ENCODE measurements around the gene ADAMTS12.

ADAMTS12 gene

DNA sequence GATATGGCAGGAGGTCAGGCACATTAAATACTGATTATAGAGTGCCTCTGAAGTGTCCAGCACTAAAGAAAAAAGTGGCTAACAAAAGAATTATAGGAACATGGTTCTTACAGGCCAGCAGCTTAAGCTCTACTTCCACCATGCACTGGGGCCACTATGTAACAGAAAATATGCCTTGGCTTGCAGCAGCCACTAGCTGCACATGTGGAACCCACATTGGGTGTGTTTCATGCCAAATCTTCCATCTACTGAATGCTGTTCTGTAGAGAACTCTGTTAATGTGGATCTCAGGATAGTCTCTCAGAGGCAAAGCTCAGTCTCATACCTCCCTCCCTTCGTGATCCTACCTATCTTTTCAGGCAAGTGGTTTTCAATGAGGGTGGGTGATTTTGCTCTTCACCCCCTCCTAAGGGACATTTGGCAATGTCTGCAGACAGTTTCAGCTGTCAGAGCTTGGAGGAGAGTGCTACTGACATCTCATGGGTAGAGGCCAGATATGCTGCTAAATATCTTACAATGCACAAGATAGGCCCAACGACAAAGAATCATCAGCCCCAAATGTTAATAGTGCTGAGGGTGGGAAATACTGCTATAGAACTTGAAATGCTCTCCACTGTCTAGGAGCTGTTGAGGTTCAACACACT is 232.1 kb downstream of the ADAMTS12 start:
- DNase-seq (ENCODE audit: extremely low read depth in 1 of 2, low read depth in 1 of 2): no peak

- DNase-seq (ENCODE audit: extremely low read depth in 1 of 2, low read depth in 1 of 2): no peak
These were observed 233.9 kb downstream of the ADAMTS12 start for GRCh38 chr5:33657804-33658440.

- DNase-seq (ENCODE audit: extremely low read depth in 1 of 2, low read depth in 1 of 2): no peak
These were observed 234.6 kb downstream of the ADAMTS12 start for GRCh38 chr5:33657176-33657575.

DNA sequence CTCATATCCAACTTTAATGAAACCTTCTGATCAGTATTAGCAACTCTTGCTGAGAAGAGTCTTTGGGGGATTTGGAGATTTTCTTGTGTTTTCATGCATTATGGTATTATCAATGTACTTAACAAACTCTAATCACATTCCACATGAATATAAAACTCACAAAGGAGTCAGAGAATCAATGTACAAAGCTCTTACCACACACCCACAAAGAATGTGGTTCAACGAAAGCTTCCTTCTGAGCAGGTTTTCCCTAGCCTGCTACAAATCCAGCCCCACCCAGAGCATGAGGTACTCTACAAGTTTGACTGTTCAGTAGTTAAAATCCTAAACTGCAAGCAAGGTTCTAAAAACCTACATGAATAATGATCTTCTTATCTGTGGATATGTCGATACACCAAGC is 240.9 kb downstream of the ADAMTS12 start:
- DNase-seq (ENCODE audit: extremely low read depth in 1 of 2, low read depth in 1 of 2): no peak

DNA sequence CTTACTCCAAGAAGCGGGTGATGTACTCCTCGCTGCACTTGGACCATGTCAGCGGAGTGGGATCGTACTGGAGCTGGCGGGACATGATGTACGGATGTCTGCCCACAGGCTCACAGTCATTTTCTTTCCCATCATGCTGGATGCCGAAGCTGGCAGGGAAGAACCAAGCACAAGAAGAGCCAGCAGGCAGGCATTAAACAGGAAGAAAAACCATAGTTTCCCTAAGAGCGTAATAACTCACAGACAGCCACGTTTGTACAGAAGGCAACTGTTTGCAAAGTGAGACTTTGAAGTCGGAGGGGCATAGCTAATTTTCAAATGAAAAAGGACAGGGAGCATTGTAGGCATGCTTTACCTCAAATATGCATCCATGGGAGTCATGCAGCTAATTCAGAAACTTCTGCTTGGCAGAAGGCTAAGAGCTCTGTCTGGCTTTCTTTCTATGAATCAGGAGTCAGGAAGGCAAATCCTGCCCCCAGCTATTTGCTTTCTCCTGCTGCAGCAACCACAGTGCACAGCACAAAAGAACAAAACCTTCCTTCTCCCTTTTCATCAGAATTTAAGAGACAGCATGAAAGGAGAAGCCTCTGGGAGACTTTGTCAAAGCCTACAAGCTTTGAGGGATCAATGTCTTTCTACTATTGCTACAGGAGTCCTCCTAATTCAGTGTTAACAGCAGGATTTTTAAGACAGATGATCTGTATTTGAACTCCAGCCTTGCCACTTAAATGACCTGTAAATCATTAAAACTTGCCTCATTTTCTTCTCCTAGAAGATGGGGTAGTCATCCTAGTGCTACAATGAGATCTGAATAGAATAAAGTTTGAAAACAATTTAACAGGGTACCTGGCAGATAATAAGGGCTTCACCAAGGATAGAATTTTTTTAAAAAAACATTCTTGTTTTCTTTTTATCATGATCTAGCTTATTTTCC is 242.0 kb downstream of the ADAMTS12 start:
- no peak for DNase-seq (ENCODE audit: extremely low read depth in 1 of 2, low read depth in 1 of 2)

GRCh38 chr5:33641744-33642505 is 249.9 kb downstream of the ADAMTS12 start:
- DNase-seq (ENCODE audit: extremely low read depth in 1 of 2, low read depth in 1 of 2): no peak

DNA sequence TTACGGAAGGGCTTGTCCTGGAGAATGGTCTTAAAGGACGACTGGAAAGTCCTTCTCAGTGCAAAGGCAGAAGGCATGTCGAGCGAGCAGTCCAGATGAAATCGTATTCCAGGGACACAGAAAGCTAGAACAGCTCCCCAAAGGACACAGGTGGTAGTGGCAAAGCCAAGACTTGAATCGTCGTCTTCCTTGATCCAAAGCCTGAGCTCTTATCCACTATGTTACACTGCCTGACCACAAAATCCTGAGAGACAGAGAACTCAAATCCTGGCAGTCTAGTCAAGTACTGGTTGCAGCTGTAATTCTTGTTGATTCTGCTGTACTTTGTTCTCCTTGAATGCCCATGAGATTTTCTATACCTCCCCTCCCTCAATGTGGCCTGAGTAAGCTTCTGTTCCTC is 252.3 kb downstream of the ADAMTS12 start:
- no peak for DNase-seq (ENCODE audit: extremely low read depth in 1 of 2, low read depth in 1 of 2)

GRCh38 chr5:33637011-33637410 is 254.8 kb downstream of the ADAMTS12 start:
- no peak for DNase-seq (ENCODE audit: extremely low read depth in 1 of 2, low read depth in 1 of 2)

DNA sequence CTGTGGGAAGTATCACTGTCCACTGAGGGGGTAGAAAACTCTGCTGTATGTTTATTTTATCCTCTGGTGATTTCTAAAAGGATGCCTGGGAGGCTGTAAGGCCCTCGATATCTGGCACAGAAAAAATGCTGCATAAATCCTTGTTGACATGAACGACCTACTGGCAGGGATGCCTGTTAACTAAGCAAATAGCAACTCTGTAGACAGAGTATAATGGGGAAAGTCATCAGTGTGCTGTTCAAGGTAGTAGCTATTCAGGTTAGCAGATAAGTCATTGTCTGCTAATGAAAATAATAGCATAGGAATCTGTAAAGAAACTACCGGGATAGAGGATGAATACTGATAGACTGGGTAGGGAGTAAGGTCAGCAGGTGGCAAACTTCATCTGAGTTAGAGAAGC is 256.2 kb downstream of the ADAMTS12 start:
- no peak for DNase-seq (ENCODE audit: extremely low read depth in 1 of 2, low read depth in 1 of 2)

GRCh38 chr5:33633699-33634098 is 258.1 kb downstream of the ADAMTS12 start:
- no peak for DNase-seq (ENCODE audit: extremely low read depth in 1 of 2, low read depth in 1 of 2)

DNA sequence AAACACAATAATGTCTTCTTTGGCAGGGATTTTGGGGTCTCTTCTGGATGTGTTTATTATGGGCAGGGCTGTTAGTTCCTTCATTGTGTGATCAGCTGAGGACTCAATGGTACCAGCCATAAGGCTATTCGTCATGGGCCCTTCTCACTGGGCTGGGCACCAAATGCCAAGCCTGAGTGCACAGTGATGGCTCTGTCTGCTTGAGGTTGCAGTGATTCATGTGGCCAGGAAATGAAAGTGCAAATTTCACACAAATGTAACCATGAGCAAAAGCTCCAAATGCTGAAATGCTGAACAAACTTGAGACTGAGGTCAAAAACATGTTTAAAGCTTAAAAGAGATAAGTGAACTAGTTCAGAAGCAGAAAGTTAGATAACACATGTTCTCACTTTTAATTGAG is 260.0 kb downstream of the ADAMTS12 start:
- no peak for DNase-seq (ENCODE audit: extremely low read depth in 1 of 2, low read depth in 1 of 2)

DNA sequence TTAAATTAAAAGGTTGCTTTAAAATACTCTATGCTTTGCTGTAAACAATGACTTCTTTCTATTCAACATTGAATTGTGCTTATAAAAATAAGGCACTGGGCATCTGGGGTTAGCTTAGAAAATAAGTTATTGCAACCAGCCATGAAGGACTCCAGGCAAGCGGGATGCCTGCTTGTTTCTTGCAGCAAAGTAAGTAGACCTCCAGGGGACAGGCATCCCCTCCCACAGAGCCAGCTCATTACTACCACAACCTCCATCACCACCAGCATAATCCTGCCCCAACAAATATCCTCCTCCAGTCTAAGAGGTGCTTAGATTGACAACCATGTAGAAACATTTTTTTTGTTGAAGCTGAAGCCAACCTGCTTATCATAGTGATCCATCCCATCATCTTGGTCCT is 260.7 kb downstream of the ADAMTS12 start:
- no peak for DNase-seq (ENCODE audit: extremely low read depth in 1 of 2, low read depth in 1 of 2)

DNA sequence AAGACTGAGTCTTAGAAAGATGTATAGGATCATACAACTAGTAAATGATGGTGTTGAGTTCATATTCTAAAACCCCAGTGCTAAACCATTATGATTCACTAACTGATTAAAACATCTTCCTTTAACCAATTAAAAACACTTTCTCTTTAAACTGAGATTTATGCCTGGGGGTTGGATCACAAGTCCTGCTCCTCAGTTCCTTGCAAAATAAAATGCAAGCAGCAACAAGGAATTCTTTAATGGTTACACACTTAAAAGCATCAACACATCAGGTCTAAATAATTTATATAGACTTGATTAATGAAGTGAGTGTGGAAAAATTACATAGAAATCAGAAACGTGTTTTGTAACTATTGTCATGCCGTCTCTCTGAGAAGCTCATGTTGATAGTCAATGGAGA is 261.8 kb downstream of the ADAMTS12 start:
- no peak for DNase-seq (ENCODE audit: extremely low read depth in 1 of 2, low read depth in 1 of 2)

DNA sequence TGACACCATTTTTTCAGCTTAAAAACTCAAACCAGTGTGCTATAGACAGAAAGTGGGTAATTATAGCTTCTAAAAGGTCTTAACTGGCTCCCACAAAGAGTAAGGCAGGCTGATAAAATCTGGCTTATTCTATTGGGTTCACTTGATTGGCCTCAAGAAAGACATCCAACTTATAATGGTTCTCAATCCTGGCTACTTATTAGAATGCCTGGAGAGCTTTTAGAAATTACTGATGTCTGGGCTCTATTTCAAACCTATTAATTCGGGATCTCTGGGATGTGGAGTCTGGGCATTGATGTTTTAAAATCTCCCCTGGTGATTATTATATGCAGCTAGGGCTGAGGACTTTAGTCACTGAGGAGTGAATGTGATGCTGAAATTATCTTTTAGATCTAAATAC is 263.0 kb downstream of the ADAMTS12 start:
- no peak for DNase-seq (ENCODE audit: extremely low read depth in 1 of 2, low read depth in 1 of 2)

GRCh38 chr5:33621514-33621913 is 270.3 kb downstream of the ADAMTS12 start:
- DNase-seq (ENCODE audit: extremely low read depth in 1 of 2, low read depth in 1 of 2): no peak

DNA sequence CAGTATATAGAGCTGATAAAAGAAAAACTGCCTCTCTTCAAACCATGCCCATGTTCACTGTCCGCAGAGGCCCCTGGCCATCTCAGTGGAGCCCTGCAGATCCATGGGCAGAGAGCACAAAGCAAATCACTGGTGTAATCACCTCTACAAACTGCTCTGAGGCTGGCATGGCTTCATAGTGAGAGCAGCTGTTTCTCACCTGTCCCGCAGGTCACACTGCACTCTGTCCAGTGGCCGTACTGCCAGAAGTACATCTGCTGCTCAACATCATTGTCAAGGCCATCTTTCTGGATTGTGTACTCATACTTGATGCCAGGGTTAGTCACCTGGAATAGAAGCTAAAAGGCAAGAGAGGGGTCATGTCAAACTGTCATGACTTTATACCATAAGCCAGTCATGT is 277.8 kb downstream of the ADAMTS12 start:
- no peak for DNase-seq (ENCODE audit: extremely low read depth in 1 of 2, low read depth in 1 of 2)

GRCh38 chr5:33612386-33612785 is 279.4 kb downstream of the ADAMTS12 start:
- DNase-seq (ENCODE audit: extremely low read depth in 1 of 2, low read depth in 1 of 2): no peak

- DNase-seq (ENCODE audit: extremely low read depth in 1 of 2, low read depth in 1 of 2): no peak
These were observed 279.9 kb downstream of the ADAMTS12 start for GRCh38 chr5:33611877-33612276.

DNA sequence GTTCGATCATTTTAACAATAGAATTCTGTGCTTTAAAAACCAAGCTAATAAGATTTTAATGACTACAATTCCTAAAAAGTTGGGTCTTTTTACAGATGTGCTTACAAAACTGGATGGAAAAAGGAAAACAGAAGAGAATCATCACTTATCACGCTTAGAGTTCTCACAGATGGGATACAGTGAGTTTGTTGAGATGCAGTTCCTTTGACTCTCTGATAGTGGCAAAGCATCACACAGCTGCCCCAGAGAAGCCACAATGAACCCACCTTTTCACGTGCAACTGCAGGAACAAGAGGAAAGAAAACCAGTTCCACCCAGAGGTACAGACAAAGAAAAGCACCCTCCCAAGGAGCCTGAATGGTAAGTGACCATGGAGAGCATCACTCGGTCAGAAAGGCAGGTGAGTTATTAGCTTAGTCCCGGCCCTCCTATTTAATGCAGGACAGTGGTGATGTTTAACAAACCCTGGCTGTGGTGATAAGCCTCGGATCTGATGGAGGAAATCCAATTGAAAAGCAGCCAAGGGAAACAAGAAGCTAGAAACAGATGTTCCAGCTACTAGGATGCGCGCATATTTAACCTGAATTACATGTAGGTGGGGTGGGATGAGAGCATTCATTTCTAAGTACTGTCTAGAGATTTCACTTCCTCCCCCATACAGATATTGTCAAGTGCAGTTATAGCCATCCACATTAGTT is 283.3 kb downstream of the ADAMTS12 start:
- no peak for DNase-seq (ENCODE audit: extremely low read depth in 1 of 2, low read depth in 1 of 2)

- no peak for DNase-seq (ENCODE audit: extremely low read depth in 1 of 2, low read depth in 1 of 2)
These were observed 287.3 kb downstream of the ADAMTS12 start for GRCh38 chr5:33604503-33604902.
